GM18909 (cell line): ENCODE data around the gene IQSEC1.

Experiments
- ATAC-seq: cut with Tn5 transposase; IDR thresholded peaks from one replicate; pipeline ENCODE4 v1.9.1; 2021; ENCODE audit warnings: mild to moderate bottlenecking; ENCODE audit not compliant: unreplicated experiment, poor library complexity

The IQSEC1 gene

DNA sequence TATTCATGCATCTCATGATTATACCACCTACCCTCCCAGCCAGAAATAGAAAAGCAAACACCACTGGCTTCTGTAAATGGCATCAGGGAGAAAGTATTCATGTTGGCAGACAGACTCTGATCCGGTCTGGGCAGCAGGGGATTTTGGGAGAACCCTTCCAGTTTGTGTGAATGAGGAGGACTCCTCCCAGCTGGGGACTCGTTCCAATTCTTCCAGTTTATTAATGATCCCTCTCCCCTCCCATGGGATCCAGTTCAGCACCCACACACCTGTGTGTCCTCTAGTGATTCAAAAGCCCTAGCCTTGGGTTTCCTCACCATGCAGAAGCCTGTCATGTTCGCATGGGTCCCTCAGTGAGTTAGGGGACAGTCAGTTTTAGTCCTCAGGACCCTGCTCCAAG, 110.9 kb downstream of the IQSEC1 start:
- no peak for ATAC-seq

GRCh38 chr3:12961697-12962036, 111.6 kb downstream of the IQSEC1 start:
- no peak for ATAC-seq

- no peak for ATAC-seq
These were observed 112.1 kb downstream of the IQSEC1 start for GRCh38 chr3:12961007-12961696.

- no peak for ATAC-seq
These were observed 112.7 kb downstream of the IQSEC1 start for GRCh38 chr3:12960497-12960896.

- ATAC-seq: no peak
These were observed 113.3 kb downstream of the IQSEC1 start for GRCh38 chr3:12959838-12960378.

DNA sequence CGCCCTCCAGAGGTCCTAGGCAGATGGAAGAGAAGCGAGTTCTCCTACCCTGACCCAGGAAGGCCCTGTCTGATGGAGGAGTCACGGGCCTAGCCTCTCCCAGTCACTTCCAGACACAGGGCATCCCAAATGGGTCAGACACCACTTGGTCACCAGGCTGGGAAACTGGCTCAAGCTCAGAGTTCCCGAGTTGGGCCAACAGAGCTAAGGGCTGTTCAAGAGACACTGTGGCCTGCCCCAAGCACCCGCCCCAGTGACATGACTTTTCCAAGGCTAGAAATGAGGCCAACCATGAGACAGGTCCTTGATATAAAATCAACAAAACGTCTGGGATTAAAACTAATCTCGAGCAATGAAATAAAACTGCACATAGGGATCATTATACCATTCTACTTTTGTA, 113.8 kb downstream of the IQSEC1 start:
- ATAC-seq: no peak

DNA sequence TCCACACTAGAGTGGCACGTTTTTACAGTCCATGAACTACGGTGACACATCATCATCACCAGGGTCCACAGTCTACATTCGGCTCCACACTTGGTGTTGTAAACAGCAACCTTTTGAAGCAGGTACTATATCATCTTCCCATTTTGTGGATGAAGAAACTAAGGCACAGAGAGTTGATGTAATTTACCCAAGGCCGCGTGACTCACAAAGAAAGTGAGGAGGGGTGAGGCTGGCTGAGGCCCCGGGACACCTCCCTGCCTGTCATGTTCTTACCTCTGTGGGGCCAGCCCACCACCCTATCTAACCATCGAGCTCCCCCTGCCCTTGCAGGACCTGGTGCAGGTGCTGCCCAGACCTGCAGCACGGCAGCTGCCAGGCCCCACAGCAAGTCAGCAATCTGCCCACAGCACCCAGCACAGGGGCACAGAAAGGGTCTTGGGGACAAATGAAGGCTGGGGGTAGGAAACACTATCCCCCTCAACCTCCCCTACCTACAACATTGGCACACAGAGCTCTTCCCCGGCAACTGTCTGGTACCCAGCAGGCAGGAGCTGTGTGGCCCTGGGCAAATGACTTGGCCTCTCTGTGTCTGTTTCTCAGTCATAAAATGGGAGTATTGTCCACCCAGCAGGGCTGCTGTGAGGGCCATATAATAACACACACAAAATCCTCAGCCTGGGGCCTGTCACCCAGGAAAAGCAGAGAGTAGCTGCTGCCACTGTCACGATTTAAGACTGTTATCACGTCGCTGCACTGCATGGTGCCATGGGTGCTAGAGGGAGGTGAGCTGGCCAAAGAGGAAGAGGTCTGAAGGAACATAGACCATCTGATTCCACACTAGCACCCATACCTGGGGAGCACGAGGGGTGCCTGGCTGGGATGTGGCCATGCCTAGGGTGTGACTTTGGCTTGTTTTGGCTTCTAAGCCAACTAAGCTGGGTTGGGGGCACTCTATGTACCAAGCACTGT, 115.1 kb downstream of the IQSEC1 start:
- ATAC-seq: no peak

GRCh38 chr3:12957339-12957738, 115.9 kb downstream of the IQSEC1 start:
- ATAC-seq: no peak

- ATAC-seq: no peak
These were observed 116.9 kb downstream of the IQSEC1 start for GRCh38 chr3:12956316-12956660.

GRCh38 chr3:12955651-12956315, 117.4 kb downstream of the IQSEC1 start:
- ATAC-seq: no peak

DNA sequence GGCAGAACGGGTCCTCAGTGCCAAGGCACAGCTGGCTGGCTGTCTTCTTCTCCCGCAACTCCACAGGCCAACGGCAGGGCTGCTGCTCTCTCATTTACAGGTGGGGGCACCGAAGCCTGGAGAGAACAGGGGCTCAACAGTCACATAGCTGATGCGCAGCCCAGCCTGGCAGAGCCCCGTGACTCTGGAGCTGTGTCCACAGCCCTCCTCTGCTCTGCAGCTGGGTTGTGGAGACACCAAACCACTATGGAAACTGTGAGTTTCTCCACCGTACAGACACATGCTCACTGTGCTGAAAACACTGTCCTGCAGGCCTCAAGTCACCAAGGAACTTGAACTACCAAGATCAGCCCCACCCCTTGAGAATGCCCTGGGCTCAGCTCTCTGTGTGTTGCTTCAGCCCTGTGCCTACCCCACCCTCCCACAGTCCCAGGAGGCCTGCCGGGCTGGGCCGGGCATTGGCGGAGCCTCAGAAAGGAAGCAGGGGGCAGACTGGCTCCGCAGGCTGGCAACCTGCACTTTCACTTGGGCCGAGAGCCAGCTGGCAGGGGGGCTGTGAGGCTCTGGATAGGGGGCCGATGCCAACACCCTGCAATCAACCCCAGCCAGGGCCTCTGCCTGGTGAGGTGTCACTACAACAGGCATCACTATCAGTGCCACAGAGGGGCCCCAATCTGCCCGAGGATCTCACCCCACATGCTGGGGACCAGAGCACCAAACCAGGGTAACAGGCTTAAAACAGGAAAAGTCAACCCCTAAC, 118.2 kb downstream of the IQSEC1 start:
- ATAC-seq: peak; percentile 80

- ATAC-seq: no peak
These were observed 119.0 kb downstream of the IQSEC1 start for GRCh38 chr3:12954180-12954579.

GRCh38 chr3:12953201-12953995, 119.8 kb downstream of the IQSEC1 start:
- ATAC-seq: no peak

GRCh38 chr3:12952343-12953200, 120.7 kb downstream of the IQSEC1 start:
- ATAC-seq: no peak

GRCh38 chr3:12948891-12949711, 124.1 kb downstream of the IQSEC1 start:
- ATAC-seq: peak; percentile 76

GRCh38 chr3:12948371-12948770, 124.9 kb downstream of the IQSEC1 start:
- no peak for ATAC-seq

GRCh38 chr3:12947504-12948369, 125.5 kb downstream of the IQSEC1 start:
- no peak for ATAC-seq
